Cerebellar nuclear complex (tissue), 1 donor: ENCODE data around the gene LRRC15.

ENCODE experiments used
- DNase-seq, 2 experiments: peaks; one replicate each; lab custom pipeline; 2025; lab: John Stamatoyannopoulos, UW

The LRRC15 gene

DNA sequence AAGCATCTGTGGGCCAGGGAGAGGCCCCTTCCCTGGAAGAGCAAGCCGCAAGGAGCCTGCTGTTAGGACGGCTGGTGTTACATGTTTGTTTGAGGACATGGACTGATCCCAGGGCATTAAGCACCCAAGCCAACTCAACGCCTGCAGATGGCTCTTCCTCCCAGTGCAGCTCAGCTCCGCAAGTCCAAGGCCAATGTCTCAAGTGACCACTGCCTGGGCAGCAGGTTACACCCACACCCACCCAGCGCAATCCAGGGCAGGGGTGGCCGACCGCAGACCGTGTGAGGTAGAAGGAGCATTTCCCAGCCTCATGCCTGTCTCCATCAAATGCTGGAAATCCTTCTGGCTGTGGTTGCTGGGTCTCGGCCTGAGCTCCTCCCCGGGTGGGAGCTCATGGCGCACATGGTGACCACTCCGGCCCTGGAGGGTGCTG lies 15.0 kb upstream of the LRRC15 start:
- no peak for DNase-seq

DNA sequence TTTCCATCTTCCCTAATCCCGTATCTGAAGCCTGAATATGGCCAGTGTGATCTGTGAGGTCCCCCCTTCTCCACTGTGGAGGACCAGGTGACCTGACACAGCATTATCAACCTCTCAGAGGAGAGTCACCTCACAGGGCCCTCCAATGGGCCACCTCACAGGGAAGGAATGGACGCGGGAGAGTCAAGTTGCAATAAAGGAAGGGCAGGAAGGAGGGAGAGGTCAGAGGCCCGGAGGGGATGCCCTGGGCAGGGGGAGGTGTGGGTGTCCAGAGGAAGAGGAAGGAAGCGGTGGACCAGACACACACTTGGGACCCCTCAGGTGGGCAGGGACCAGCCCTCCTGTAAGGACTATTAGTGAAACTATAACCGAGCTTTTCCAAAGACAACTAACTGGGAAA lies 14.6 kb upstream of the LRRC15 start:
- no peak for DNase-seq

DNA sequence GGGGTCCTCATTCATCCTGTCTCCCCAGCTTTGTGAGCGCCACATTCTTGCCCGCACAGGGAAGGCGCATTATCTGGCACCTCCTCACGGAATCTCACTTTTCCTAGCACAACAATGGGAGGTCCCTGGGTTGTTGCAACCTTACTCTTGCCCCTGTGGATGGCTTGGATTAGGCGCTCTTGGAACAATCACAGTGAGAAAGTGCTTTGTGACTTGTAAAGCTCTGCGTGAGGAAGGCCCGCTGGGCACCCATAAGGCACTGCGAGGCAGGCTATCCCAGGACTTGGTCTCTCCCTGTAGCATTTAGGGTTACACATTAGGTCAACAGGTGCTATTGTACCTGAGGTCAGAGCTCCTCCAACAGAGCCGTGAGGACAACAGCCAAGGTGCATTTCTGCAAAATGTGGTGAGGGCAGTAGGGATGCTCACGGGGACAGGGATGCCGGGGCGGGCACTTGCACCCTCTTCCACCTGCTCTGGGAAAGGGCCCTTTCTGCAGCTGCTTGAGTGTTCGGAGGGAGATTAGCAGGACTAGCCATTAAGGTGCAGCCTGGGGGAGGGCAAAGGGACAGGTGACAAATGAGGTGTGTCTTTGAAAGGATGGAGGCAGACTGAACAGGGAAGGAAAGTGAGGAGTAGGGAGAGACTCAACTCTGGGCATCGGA lies 13.9 kb upstream of the LRRC15 start:
- DNase-seq = no peak

DNA sequence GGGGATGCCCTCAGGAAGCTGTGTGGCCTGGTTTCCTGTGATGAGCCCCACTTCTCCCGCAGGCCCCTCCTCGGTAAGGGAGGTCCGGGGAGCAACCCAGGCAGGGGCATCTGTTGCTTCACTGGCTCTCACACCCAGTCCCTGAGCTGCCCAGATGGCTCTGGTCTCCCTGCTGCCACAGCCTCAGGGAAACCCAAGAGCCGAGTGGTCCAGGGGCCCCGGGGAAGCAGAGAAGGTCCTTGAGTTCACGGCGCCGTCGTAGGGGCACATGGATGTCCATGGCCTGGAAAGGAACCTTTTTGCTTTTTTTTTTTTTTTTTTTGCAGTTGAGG lies 13.3 kb upstream of the LRRC15 start:
- no peak for DNase-seq

DNA sequence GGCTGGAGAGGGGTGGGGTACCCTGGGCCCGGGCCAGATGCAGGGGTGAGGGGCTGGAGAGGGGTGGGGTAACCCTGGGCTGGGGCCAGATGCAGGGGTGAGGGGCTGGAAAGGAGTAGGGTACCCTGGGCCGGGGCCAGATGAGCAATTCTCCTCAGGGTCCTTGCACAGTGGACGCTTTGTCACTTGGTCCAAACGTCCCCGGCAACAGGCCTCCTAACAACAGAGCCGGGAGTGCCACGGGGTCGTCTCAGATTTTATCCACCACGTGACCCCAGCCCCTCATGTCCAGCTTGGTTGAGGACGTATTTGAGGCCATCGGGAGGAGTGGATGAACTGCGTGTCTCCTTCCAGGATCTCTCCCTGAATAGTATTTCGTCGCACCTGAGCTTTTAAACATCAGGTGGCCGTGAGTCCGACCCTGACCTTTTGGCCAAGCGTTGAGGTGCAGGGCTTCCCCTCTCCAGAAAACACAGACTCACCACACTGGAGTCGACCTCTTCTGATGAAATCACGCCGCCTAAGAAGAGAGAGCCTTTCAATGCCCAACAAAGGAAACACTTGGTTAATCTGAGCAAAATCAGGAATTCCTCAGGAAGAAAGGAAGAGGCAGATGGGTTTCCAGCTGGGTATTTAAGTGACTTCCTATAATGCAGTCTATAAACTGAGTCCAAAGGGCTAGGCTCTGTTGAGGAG lies 12.8 kb upstream of the LRRC15 start:
- no peak for DNase-seq

DNA sequence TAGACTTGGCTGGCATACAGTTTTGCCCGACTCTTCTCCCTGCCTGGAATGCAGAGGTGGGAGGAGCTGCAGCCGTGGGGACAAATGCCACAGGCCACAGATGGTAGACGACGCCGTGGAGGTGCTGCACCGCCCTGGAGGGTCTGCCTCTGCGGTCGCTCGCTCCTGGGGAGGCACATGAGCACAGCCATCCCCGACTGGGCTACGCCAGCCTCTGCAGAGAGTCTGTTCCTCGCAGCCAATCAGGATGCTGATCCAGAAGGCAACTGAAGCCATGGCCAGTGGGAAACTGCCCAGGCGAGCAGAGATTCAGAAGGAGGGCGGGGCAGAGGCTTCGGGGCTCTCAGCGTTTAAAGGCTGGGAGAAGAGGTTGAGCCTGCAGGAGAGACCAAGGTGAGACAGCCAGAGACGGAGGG lies 11.9 kb upstream of the LRRC15 start:
- no peak for DNase-seq

DNA sequence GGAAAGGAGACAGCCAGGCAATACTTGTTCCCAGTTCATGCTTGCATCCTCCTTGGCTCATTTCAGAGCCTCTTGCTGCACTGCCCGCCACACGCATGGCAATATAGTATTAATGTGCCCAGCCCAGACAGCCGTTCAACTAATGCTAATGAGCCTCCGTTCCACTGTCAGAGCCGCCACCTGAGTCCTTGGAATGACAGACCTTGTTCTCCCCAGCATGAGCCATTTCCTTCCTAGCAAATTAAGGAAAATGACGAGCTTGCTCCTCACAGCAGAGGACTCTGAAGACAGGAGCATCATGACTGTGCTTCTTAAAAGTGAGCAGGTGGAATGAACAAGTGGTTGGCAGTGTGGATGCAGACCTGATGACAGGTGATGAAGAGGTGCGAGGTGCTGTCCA lies 10.8 kb upstream of the LRRC15 start:
- DNase-seq = no peak

DNA sequence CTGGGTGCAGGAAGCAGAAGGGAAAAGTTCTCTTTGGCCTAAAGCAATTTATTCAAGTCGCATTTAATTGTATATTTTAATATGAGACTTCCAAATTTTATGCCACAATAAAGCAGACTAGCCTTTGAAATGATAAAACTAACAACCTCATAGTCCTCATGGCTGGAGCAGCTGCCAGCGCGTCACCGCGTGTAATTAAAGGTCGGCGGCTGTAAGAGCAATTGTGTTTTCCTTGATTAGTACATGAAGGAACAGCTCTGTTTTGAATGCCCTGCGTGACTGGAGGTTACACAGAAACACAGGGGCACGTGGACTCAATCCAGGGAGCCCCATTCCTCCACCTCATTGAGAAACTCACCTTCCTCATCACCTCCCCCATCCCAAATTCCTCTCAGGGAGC lies 10.1 kb upstream of the LRRC15 start:
- no peak for DNase-seq

DNA sequence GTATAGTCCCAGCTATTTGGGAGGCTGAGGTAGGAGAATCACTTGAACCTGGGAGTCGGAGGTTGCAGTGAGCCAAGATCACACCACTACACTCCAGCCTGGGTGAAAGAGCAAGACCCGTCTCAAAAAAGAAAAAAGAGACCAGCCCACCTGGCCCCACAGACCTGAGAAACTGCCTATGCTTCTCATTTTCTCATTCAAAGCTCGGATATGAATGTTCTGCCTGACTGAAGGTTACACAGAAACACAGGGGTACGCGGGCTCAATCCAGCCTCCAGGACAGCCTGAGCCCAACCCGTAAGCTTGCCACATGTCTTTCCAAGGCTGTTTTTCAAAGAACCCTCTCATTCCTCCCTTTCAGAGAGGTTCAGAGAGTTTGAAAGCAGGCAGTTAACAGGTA lies 9.7 kb upstream of the LRRC15 start:
- no peak for DNase-seq

DNA sequence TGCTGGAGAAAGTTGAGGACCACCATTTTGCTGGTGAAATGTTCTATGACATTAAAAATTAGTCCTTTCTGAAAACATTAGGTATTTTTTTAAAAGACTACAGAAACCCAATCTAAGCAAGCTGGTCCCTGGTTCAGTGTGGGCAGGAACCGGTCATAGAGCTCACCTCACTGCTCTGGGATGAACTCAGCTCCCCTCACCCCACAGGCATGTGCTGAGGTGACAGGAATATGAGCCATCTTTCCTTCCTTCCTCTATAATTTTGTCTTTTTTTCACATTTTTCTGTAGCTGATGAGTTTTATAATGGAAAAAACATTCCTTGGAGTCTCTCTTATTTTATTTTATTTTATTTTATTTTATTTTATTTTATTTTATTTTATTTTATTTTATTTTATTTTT lies 8.2 kb upstream of the LRRC15 start:
- DNase-seq = no peak

DNA sequence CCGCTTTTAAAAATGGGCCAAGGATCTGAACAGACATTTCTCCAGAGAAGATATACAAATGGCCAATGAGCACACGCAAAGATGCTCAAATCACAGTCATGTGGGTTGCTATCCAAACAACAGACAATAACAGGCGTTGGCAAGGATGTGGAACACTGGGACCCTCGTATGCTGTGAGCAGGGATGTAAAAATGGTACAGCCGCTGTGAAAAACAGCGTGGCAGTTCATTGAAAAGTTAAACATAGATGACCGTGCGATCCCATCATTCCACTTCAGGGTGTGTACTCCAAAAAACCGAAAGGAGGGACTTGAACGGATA lies 6.7 kb upstream of the LRRC15 start:
- DNase-seq = no peak

DNA sequence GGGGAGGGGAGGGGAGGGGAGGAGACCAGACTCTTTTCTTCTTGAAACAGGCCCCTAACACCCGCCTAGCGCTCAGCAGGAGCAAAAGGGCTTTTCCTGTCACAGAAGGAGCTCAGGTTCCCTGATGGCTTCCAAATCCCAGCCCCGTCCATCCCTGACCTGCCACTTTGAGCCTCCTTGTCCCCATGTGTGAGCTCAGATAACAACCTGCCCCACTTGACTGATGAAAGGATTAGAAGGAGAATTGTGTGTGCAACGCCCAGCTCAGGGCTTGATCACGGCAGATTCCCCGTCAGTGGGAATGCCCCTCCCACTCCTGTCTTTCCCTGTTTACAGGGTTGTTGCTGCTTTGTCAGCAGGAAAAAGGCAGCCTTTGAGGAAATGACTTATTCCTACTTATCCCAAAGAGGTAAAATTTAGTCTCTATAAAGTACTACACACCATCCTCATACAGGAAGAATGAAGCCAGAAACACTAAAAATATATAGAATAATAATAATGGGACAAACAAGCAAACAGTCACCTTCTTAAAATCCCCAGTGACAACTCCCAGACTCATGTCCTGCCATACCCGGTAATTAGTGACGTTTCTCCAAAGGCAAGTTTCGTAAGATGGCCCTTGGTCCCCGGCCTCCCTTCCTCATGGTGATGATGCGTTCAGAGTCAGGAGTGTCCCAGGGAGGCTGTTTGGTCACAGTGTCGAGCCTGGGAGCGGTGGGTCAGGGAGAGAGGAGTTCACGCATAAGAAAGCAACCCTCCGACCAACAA lies 6.1 kb upstream of the LRRC15 start:
- DNase-seq = no peak

DNA sequence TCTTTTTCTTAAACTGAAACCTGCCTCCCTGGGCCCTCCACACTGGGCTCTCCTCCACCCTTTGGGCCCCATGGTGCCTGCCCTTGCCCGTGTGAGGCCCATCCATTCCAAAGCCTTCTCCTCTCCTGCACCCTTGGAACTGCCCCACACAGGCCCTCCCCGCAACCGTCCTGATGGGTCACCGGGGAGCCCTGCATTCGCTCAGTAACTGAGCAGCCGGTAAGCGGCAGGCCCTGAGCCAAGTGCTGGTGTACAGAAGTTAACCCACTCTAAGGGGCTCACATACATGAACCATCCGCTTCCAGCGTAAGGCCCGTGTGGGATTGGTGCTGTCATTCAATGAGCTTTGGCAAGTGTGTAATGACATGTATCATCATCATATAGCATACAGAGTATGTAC lies 5.4 kb upstream of the LRRC15 start:
- DNase-seq = no peak

DNA sequence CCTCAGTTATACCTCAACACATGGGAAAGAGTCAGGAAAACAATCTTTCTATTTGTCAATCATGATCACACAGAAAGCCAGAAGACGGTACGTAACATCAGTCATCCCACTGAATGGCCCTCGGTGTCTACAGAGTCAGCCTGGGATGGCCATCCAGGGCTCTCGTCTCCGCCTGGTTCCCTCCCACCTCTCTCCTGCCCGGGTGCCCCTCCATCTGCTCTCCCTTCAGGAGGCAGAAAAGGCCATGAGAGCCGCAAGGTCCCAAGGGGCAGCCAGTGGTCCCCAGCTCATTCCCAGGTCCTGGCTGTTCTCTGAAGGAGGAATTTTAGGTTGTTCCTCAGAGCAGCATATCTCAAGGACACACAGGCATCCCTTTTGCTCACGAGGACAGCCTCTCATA lies 4.4 kb upstream of the LRRC15 start:
- DNase-seq = no peak

DNA sequence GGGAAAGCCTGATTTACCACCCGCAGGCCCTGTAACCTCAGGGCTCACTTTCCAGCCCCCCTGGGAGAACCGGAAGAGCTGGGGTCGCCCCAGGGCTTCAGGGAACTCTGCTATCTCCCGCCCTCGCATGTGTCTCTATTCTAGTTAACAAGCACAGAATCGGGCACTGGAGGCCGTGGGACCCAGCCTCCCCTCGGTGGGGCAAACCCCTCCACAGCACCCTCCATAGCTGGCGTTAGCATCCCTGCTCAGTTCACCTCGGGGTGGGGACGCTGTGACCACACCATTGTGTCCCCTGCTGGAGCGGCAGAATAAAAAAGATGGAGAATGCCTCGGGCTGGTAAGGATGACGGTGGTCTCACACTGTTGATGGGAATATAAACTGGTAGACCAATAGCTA lies 3.5 kb upstream of the LRRC15 start:
- no peak for DNase-seq

DNA sequence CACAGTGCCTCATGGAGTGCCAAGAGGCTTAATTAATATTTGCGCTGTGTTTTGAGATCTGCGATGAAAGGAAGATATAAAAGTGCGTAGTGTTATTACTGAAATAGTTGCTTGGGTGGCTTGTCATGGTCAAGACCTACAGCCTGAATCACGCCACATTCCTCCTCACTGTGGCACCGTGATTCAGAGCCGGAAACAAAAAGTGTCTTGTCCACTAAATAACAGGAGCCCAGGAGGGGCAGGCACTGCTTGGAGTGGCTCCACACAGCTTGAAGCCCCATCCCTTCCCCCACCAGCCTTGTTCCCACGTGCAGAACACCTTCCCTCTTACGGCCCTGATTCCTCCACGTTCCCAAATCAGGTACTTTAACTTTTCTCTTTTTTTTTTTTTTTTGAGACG lies 1.2 kb upstream of the LRRC15 start:
- DNase-seq = no peak

DNA sequence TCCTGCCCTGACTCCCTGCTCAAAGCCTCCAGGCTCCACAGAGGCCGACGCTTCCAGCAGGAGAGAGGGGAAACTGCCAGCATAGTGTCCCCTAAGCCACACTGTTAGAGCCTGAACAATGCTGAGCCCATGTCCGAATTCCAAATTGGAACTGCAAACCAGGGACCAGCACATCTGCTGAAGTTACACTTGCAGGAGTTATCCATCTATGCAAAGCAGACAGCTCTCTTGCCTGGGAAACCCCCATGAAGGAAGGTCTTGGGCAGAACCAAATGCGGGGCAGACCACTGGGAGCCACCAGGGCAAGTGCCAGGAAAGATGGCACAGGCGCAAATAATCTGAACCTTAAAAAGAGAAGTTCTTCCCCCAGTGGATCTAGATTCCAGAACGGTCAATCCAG lies 625 bp downstream of the LRRC15 start:
- no peak for DNase-seq

DNA sequence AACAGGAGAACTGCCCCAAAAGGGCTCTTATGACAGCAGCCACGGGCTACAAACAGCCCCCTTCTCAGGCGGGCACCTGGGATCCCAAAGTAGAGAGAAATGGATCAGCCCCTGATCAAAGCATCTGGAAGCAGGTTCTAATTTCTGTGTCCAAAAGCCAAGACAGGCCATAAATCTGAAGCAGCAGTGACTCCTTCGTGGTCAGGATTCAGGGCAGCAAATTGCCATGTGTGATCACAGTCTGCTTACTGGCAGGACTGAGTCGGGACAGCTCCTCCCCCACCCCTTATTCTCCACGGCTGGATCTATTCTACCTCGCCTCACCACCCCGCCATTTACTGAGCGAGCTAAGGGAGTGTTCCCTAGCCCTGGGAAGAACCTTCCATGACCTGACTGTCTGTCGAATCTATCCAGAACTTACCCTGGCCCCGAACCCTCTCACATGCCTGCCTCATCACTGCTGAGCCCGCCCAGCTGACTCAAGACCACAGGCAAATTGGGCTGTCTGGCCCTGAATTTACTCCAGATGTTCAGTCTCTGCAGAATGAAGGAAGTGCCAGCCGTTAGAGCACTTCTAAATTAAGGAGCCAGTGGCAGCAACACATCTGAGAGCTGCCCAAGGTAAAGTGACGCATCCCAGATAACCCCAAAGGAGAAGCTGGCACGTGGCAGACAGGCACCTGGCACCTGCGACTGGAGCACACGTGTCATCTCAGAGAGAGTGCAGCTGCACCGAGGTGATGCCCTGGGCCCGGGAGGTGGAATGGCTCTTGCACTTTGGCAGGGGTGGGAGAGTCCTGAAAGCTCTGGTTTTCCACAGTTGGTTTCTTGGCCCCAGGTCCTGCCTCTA lies 1.3 kb downstream of the LRRC15 start:
- no peak for DNase-seq

DNA sequence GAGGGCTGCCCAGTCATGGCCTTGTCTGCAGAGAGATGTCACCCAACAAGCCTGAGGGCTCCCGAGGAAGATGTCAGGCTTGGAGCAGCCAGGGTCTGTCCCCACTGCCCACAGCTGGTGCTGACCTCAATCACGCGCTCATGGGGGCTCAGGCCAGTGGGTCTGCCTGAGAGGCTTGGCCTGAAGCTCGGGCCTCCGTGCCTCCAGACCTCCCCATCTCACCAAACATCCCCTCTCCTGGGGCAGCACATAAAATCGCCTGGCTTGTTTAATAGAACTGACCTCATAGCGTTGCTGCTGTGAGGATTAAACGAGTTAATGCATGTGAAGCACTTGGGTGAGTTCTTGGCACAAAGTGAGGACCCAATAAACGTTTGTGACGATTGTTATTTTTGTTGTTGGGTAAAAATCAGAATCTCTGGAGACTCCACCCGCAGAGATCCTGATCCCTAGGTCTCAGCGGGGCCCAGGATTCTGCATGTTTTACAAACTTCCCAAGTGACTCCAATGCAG lies 3.5 kb downstream of the LRRC15 start:
- DNase-seq = no peak

DNA sequence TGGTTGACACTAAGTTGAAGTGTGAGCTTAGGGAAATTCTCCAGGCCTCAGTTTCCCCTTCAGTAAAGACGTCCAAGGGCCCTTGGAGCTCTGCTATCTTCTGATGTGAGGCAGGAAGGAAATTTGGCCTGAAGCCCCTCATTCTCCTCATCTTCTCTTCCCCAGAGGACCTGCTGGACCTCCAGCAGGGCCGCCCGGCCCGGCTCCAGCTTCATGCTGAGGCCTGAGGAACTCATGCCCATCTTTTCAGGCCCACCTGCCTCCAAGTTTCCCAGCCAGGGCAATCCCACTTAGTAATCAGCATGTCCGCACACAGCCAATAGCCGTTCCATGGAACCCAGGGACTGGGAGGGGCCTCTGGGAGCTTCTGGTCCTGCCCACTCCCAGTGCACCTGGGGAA lies 4.0 kb downstream of the LRRC15 start:
- DNase-seq = no peak

DNA sequence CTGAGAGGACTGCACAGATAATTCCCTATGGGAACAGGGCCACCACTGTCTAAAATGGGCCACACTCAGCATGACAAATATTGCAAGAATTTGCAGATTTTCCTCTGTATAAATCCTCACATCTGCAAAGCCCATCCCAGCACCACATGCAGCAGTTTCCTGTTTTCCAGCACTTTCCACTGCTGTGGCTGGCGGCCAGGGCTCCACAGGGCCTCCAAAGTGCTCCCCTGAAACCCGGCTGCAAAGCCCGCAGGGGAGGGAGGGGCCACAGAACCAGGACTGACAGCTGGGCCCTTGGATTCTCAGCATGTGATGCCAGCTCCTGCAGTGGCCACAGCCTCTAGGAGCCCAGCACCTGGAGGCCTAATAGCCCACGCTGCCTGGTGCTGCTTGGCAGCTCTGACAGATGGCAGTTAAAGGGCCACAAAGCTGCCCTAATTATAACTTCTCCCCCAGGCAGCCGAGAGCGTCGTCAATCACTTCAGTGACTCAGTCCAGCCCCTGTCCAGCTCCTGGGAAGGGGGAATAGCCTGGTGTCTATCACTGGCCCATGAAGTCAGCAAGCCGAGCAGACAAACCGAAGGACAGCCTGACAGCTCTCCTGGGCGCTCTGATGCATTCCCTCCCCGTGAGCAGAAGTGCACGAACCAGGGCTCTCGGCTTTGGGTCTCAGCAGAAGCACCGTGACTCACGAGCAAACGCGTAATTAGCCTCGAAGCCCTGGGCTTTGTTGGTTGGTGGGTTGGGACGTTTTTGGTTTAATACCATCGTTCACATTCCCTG lies 4.7 kb downstream of the LRRC15 start:
- DNase-seq = no peak

DNA sequence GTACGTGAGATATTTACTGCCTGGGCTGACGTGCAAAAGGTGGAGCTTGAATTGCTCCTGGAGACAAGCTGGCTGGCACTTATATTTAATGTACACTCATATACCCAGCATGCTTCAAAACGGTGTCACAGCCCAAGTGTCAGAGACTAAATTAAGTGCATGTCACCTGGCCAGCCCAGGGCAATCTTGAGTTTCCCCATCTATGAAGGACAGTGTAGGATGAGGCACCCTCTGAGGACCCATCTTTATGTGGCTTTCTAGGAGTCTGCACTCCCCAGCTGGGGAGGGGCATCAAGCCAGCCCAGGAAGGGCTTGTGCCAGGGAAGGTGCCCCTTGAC lies 5.3 kb downstream of the LRRC15 start:
- no peak for DNase-seq
